Measurements from ENCODE around the gene UBALD1.
A peak's percentile ranks its signal among the peaks of the same experiment; 100 is the strongest.
"Not testable (repeated sequence)": the region's sequence is repeated elsewhere in the genome, so short reads cannot be mapped to it uniquely, and the experiment has no call there.

Gene UBALD1

GRCh38 chr16:4655801-4656200 is 41.1 kb upstream of the UBALD1 start:
- Histone ChIP-seq H3K36me3 (ENCODE audit: control insufficient read depth, insufficient read depth, low read length) (peaks cover 50% of the 10 kb centered on the region), H3K4me3 (ENCODE audit: insufficient read depth, low read depth, low read length, poor library complexity, severe bottlenecking) (no peak overlapping the region), H3K9me3 (ENCODE audit: control insufficient read depth, low read length) (no peaks in the 10 kb centered on the region), H3K27me3 (replicated peaks; ENCODE audit: control insufficient read depth, insufficient read depth, low read length, poor library complexity, severe bottlenecking) (no peaks in the 10 kb centered on the region), H3K4me1 (ENCODE audit: control insufficient read depth, insufficient read depth, low read length, poor library complexity, severe bottlenecking) (peaks cover 16% of the 10 kb centered on the region), H3K27ac (ENCODE audit: insufficient read depth, low read length, poor library complexity, severe bottlenecking) (no peak overlapping the region)
- no peak for DNase-seq

GRCh38 chr16:4654964-4655590 is 40.4 kb upstream of the UBALD1 start:
- Histone ChIP-seq H3K36me3 (ENCODE audit: control insufficient read depth, insufficient read depth, low read length) (peaks cover 50% of the 10 kb centered on the region), H3K4me1 (ENCODE audit: control insufficient read depth, insufficient read depth, low read length, poor library complexity, severe bottlenecking) (peaks cover 9% of the 10 kb centered on the region), H3K9me3 (ENCODE audit: control insufficient read depth, low read length) (no peaks in the 10 kb centered on the region), H3K27me3 (replicated peaks; ENCODE audit: control insufficient read depth, insufficient read depth, low read length, poor library complexity, severe bottlenecking) (no peaks in the 10 kb centered on the region), H3K27ac (ENCODE audit: insufficient read depth, low read length, poor library complexity, severe bottlenecking) (no peak overlapping the region), H3K4me3 (ENCODE audit: insufficient read depth, low read depth, low read length, poor library complexity, severe bottlenecking) (no peak overlapping the region)
- no peak for DNase-seq

- DNase-seq = no peak
- Histone ChIP-seq H3K27me3 (replicated peaks; ENCODE audit: control insufficient read depth, insufficient read depth, low read length, poor library complexity, severe bottlenecking) (no peaks in the 10 kb centered on the region), H3K4me1 (ENCODE audit: control insufficient read depth, insufficient read depth, low read length, poor library complexity, severe bottlenecking) (peaks cover 4% of the 10 kb centered on the region), H3K36me3 (ENCODE audit: control insufficient read depth, insufficient read depth, low read length) (peaks cover 50% of the 10 kb centered on the region), H3K4me3 (ENCODE audit: insufficient read depth, low read depth, low read length, poor library complexity, severe bottlenecking) (no peak overlapping the region), H3K27ac (ENCODE audit: insufficient read depth, low read length, poor library complexity, severe bottlenecking) (no peak overlapping the region), H3K9me3 (ENCODE audit: control insufficient read depth, low read length) (no peaks in the 10 kb centered on the region)
Observed at GRCh38 chr16:4654011-4654963, 39.6 kb upstream of the UBALD1 start.

GRCh38 chr16:4652561-4652960 is 37.9 kb upstream of the UBALD1 start:
- Histone ChIP-seq H3K36me3 (ENCODE audit: control insufficient read depth, insufficient read depth, low read length) (peaks cover 50% of the 10 kb centered on the region), H3K4me3 (ENCODE audit: insufficient read depth, low read depth, low read length, poor library complexity, severe bottlenecking) (no peak overlapping the region), H3K4me1 (ENCODE audit: control insufficient read depth, insufficient read depth, low read length, poor library complexity, severe bottlenecking) (peaks cover 2% of the 10 kb centered on the region), H3K9me3 (ENCODE audit: control insufficient read depth, low read length) (no peaks in the 10 kb centered on the region), H3K27ac (ENCODE audit: insufficient read depth, low read length, poor library complexity, severe bottlenecking) (no peak overlapping the region), H3K27me3 (replicated peaks; ENCODE audit: control insufficient read depth, insufficient read depth, low read length, poor library complexity, severe bottlenecking) (no peaks in the 10 kb centered on the region)
- no peak for DNase-seq

- no peak overlapping the region for H3K27ac ChIP-seq (ENCODE audit: insufficient read depth, low read length, poor library complexity, severe bottlenecking)
- peaks cover 44% of the 10 kb centered on the region for H3K36me3 ChIP-seq (ENCODE audit: control insufficient read depth, insufficient read depth, low read length)
- peaks cover 3% of the 10 kb centered on the region for H3K4me1 ChIP-seq (ENCODE audit: control insufficient read depth, insufficient read depth, low read length, poor library complexity, severe bottlenecking)
Observed at GRCh38 chr16:4651827-4652226, 37.1 kb upstream of the UBALD1 start.

GRCh38 chr16:4650443-4651074 is 35.9 kb upstream of the UBALD1 start:
- peak; percentile 50 to 70 (median 59) for DNase-seq
- H3K27me3 ChIP-seq (replicated peaks; ENCODE audit: control insufficient read depth, insufficient read depth, low read length, poor library complexity, severe bottlenecking); H3K4me1 ChIP-seq (ENCODE audit: control insufficient read depth, insufficient read depth, low read length, poor library complexity, severe bottlenecking); H3K4me3 ChIP-seq (ENCODE audit: insufficient read depth, low read depth, low read length, poor library complexity, severe bottlenecking); H3K27ac ChIP-seq (ENCODE audit: insufficient read depth, low read length, poor library complexity, severe bottlenecking); H3K9me3 ChIP-seq (ENCODE audit: control insufficient read depth, low read length): not testable (repeated sequence)
- peaks cover 37% of the 10 kb centered on the region for H3K36me3 ChIP-seq (ENCODE audit: control insufficient read depth, insufficient read depth, low read length)

More at GRCh38 chr16:4651827-4652226, 37.1 kb upstream of the UBALD1 start:
- no peaks in the 10 kb centered on the region for H3K9me3 ChIP-seq (ENCODE audit: control insufficient read depth, low read length)
- no peak for DNase-seq
- no peaks in the 10 kb centered on the region for H3K27me3 ChIP-seq (replicated peaks; ENCODE audit: control insufficient read depth, insufficient read depth, low read length, poor library complexity, severe bottlenecking)
- H3K4me3 ChIP-seq (ENCODE audit: insufficient read depth, low read depth, low read length, poor library complexity, severe bottlenecking) = no peak overlapping the region

- Histone ChIP-seq H3K27me3 (replicated peaks; ENCODE audit: control insufficient read depth, insufficient read depth, low read length, poor library complexity, severe bottlenecking) (no peaks in the 10 kb centered on the region), H3K27ac (ENCODE audit: insufficient read depth, low read length, poor library complexity, severe bottlenecking) (no peak overlapping the region), H3K36me3 (ENCODE audit: control insufficient read depth, insufficient read depth, low read length) (peaks cover 35% of the 10 kb centered on the region), H3K4me1 (ENCODE audit: control insufficient read depth, insufficient read depth, low read length, poor library complexity, severe bottlenecking) (peaks cover 7% of the 10 kb centered on the region), H3K9me3 (ENCODE audit: control insufficient read depth, low read length) (no peaks in the 10 kb centered on the region), H3K4me3 (ENCODE audit: insufficient read depth, low read depth, low read length, poor library complexity, severe bottlenecking) (no peak overlapping the region)
- DNase-seq = no peak
Observed at GRCh38 chr16:4649744-4650442, 35.2 kb upstream of the UBALD1 start.

GRCh38 chr16:4648917-4649316 is 34.2 kb upstream of the UBALD1 start:
- Histone ChIP-seq H3K27ac (ENCODE audit: insufficient read depth, low read length, poor library complexity, severe bottlenecking) (no peak overlapping the region), H3K36me3 (ENCODE audit: control insufficient read depth, insufficient read depth, low read length) (peaks cover 25% of the 10 kb centered on the region), H3K9me3 (ENCODE audit: control insufficient read depth, low read length) (no peaks in the 10 kb centered on the region), H3K4me1 (ENCODE audit: control insufficient read depth, insufficient read depth, low read length, poor library complexity, severe bottlenecking) (peaks cover 7% of the 10 kb centered on the region), H3K4me3 (ENCODE audit: insufficient read depth, low read depth, low read length, poor library complexity, severe bottlenecking) (no peak overlapping the region), H3K27me3 (replicated peaks; ENCODE audit: control insufficient read depth, insufficient read depth, low read length, poor library complexity, severe bottlenecking) (no peaks in the 10 kb centered on the region)
- no peak for DNase-seq

GRCh38 chr16:4647644-4647980 is 32.9 kb upstream of the UBALD1 start:
- Histone ChIP-seq H3K27ac (ENCODE audit: insufficient read depth, low read length, poor library complexity, severe bottlenecking) (no peak overlapping the region), H3K4me1 (ENCODE audit: control insufficient read depth, insufficient read depth, low read length, poor library complexity, severe bottlenecking) (peaks cover 7% of the 10 kb centered on the region), H3K4me3 (ENCODE audit: insufficient read depth, low read depth, low read length, poor library complexity, severe bottlenecking) (no peak overlapping the region), H3K27me3 (replicated peaks; ENCODE audit: control insufficient read depth, insufficient read depth, low read length, poor library complexity, severe bottlenecking) (no peaks in the 10 kb centered on the region), H3K9me3 (ENCODE audit: control insufficient read depth, low read length) (no peaks in the 10 kb centered on the region), H3K36me3 (ENCODE audit: control insufficient read depth, insufficient read depth, low read length) (peaks cover 16% of the 10 kb centered on the region)
- no peak for DNase-seq

All from effector memory CD4-positive, alpha-beta T cell (primary cell).